ENCODE measurements around the gene CACNG8. TPM values are rescaled to one million over a fixed set of nuclear protein-coding genes. Genes with fewer than 3 reads are reported as not detected.

The CACNG8 gene
- polyA plus RNA-seq, 3 donors, result 0.05 TPM; not detected in 2

- peaks cover 9% of the 10 kb centered on the region in 2 donors for H3K4me1 ChIP-seq (ENCODE audit: control insufficient read depth in 1 of 2, insufficient read depth in 2 of 2, low read length in 2 of 2)
- peaks cover 10% of the 10 kb centered on the region for H3K4me1 Mint-ChIP-seq
- no peaks in the 10 kb centered on the region for H3K36me3 Mint-ChIP-seq
- no peak overlapping the region for H3K9ac ChIP-seq (ENCODE audit: insufficient read depth, low read length, poor library complexity, severe bottlenecking)
- peak overlapping the region in 2 of 3 experiments; percentile 17 to 64 for H3K4me3 ChIP-seq (replicated peaks in 1 of 3; ENCODE audit: low read depth in 2 of 3, low read length in 3 of 3)
- WGBS (ENCODE audit: insufficient coverage), result 4% methylated on average over 9 of the region's 10 CpGs
- DNase-seq, result peak; percentile 60 to 67 (median 64)
- peaks cover 0 to 14% of the 10 kb centered on the region in 2 donors for H3K27me3 ChIP-seq (ENCODE audit: control insufficient read depth in 2 of 2, insufficient read depth in 2 of 2, low read length in 2 of 2)
- no peaks in the 10 kb centered on the region for H3K36me3 ChIP-seq (replicated peaks in 1 of 2; ENCODE audit: control insufficient read depth in 1 of 2, insufficient read depth in 2 of 2, low read length in 2 of 2)
- no peak for TF ChIP-seq CTCF (IDR thresholded peaks at IDR 0.05)
- intact Hi-C loops (cut with micrococcal nuclease), result no loop called here
- H3K27ac Mint-ChIP-seq, result peak overlapping the region in 2 of 7 donors; percentile 24 to 25
- no peak overlapping the region for H3K27ac ChIP-seq (ENCODE audit: low read depth in 1 of 2, low read length in 2 of 2)
- H2AFZ ChIP-seq (ENCODE audit: insufficient read depth, low read depth, low read length, poor library complexity, severe bottlenecking), result peak overlapping the region; percentile 31
- peaks cover 0 to 3% (median 2%) of the 10 kb centered on the region in 7 donors for H3K9me3 Mint-ChIP-seq
- peak overlapping the region; percentile 49 to 89 for H3K4me3 Mint-ChIP-seq
- H3K79me2 ChIP-seq (ENCODE audit: insufficient read depth, low read length), result no peaks in the 10 kb centered on the region
- H3K27me3 Mint-ChIP-seq (ENCODE audit: low read depth in 3 of 3), result peaks cover 30 to 52% (median 49%) of the 10 kb centered on the region in 3 donors
- H3K4me2 ChIP-seq (replicated peaks; ENCODE audit: extremely low read depth, low read length, poor library complexity, severe bottlenecking), result peak overlapping the region; percentile 75
- H3K9me3 ChIP-seq (replicated peaks in 1 of 2; ENCODE audit: control insufficient read depth in 1 of 2, insufficient read depth in 1 of 2, low read length in 2 of 2), result no peaks in the 10 kb centered on the region
- no peaks in the 10 kb centered on the region for H4K20me1 ChIP-seq (ENCODE audit: insufficient read depth, low read length)
Observed at GRCh38 chr19:53971673-53972072, 8.9 kb downstream of the CACNG8 start.

GRCh38 chr19:53977429-53977990 is 14.8 kb downstream of the CACNG8 start:
- H3K27ac Mint-ChIP-seq, result peak overlapping the region in 3 of 7 donors; percentile 52 to 82 (median 58)
- Histone ChIP-seq H3K36me3 (replicated peaks in 1 of 2; ENCODE audit: control insufficient read depth in 1 of 2, insufficient read depth in 2 of 2, low read length in 2 of 2) (no peaks in the 10 kb centered on the region), H3K4me1 (ENCODE audit: control insufficient read depth in 1 of 2, insufficient read depth in 2 of 2, low read length in 2 of 2) (peaks cover 32 to 44% of the 10 kb centered on the region in 2 donors), H3K27me3 (ENCODE audit: control insufficient read depth in 2 of 2, insufficient read depth in 2 of 2, low read length in 2 of 2) (peaks cover 10 to 55% of the 10 kb centered on the region in 2 donors), H4K20me1 (ENCODE audit: insufficient read depth, low read length) (no peaks in the 10 kb centered on the region), H3K9me3 (replicated peaks in 1 of 2; ENCODE audit: control insufficient read depth in 1 of 2, insufficient read depth in 1 of 2, low read length in 2 of 2) (peaks cover 0 to 24% of the 10 kb centered on the region in 2 donors), H3K4me2 (replicated peaks; ENCODE audit: extremely low read depth, low read length, poor library complexity, severe bottlenecking) (peak overlapping the region; percentile 83), H2AFZ (ENCODE audit: insufficient read depth, low read depth, low read length, poor library complexity, severe bottlenecking) (peak overlapping the region; percentile 51), H3K79me2 (ENCODE audit: insufficient read depth, low read length) (no peaks in the 10 kb centered on the region), H3K4me3 (replicated peaks in 1 of 3; ENCODE audit: low read depth in 2 of 3, low read length in 3 of 3) (peak overlapping the region; percentile 14 to 66 (median 25)), H3K27ac (ENCODE audit: low read depth in 1 of 2, low read length in 2 of 2) (no peak overlapping the region), H3K9ac (ENCODE audit: insufficient read depth, low read length, poor library complexity, severe bottlenecking) (no peak overlapping the region)
- H3K9me3 Mint-ChIP-seq, result peaks cover 9 to 31% (median 27%) of the 10 kb centered on the region in 7 donors
- TF ChIP-seq CTCF (IDR thresholded peaks at IDR 0.05), result no peak
- DNase-seq, result peak; percentile 66 to 84 (median 77)
- intact Hi-C loops (cut with micrococcal nuclease), result loop anchor here in 1 of 2 donors (5.0 kb wide), 1 partner anchor 45 kb away; no protein-coding TSS in a partner anchor
- WGBS (ENCODE audit: insufficient coverage), result 0% methylated on average over 2 of the region's 9 CpGs
- peaks cover 58 to 74% (median 71%) of the 10 kb centered on the region in 3 donors for H3K27me3 Mint-ChIP-seq (ENCODE audit: low read depth in 3 of 3)
- H3K4me3 Mint-ChIP-seq, result peak overlapping the region; percentile 73 to 86
- H3K36me3 Mint-ChIP-seq, result peaks cover 18 to 19% of the 10 kb centered on the region in 2 donors
- peaks cover 36% of the 10 kb centered on the region for H3K4me1 Mint-ChIP-seq

All from CD14-positive monocyte (primary cell).